HG02981 (cell line): ENCODE measurements around the gene GAB2.
A peak's percentile ranks its signal among the peaks of the same experiment; 100 is the strongest.
"Not testable (repeated sequence)": the region's sequence is repeated elsewhere in the genome, so short reads cannot be mapped to it uniquely, and the experiment has no call there.

ENCODE experiments used
- ATAC-seq: cut with Tn5 transposase; IDR thresholded peaks from one replicate; pipeline ENCODE4 v1.9.1; 2021; ENCODE audit warnings: mild to moderate bottlenecking, moderate library complexity; ENCODE audit not compliant: unreplicated experiment

Gene GAB2

GRCh38 chr11:78255919-78256318 lies 161.7 kb downstream of the GAB2 start:
- ATAC-seq = no peak

- no peak for ATAC-seq
Measured at GRCh38 chr11:78254268-78254667, 163.4 kb downstream of the GAB2 start.

- ATAC-seq = no peak
Measured at GRCh38 chr11:78253797-78254196, 163.8 kb downstream of the GAB2 start.

GRCh38 chr11:78251083-78251775 lies 166.4 kb downstream of the GAB2 start:
- no peak for ATAC-seq

- ATAC-seq = no peak
Measured at GRCh38 chr11:78250099-78250498, 167.5 kb downstream of the GAB2 start.

- no peak for ATAC-seq
Measured at GRCh38 chr11:78248903-78249302, 168.7 kb downstream of the GAB2 start.

GRCh38 chr11:78248191-78248590 lies 169.4 kb downstream of the GAB2 start:
- ATAC-seq = no peak

GRCh38 chr11:78244546-78245255 lies 172.9 kb downstream of the GAB2 start:
- no peak for ATAC-seq

GRCh38 chr11:78244080-78244479 lies 173.5 kb downstream of the GAB2 start:
- no peak for ATAC-seq

- no peak for ATAC-seq
Measured at GRCh38 chr11:78241475-78241874, 176.1 kb downstream of the GAB2 start.

GRCh38 chr11:78239781-78240180 lies 177.8 kb downstream of the GAB2 start:
- ATAC-seq = no peak

- no peak for ATAC-seq
Measured at GRCh38 chr11:78237293-78238046, 180.2 kb downstream of the GAB2 start.

GRCh38 chr11:78234006-78234405 lies 183.6 kb downstream of the GAB2 start:
- no peak for ATAC-seq

- not testable (repeated sequence) for ATAC-seq
Measured at GRCh38 chr11:78233046-78233445, 184.6 kb downstream of the GAB2 start.

- ATAC-seq = no peak
Measured at GRCh38 chr11:78231962-78232501, 185.6 kb downstream of the GAB2 start.

GRCh38 chr11:78230161-78230877 lies 187.3 kb downstream of the GAB2 start:
- ATAC-seq = no peak

- ATAC-seq = no peak
Measured at GRCh38 chr11:78229106-78229505, 188.5 kb downstream of the GAB2 start.

- peak; percentile 57 for ATAC-seq
Measured at GRCh38 chr11:78228467-78228866, 189.2 kb downstream of the GAB2 start.

GRCh38 chr11:78227921-78228320 lies 189.7 kb downstream of the GAB2 start:
- ATAC-seq = no peak

GRCh38 chr11:78226684-78227680 lies 190.6 kb downstream of the GAB2 start:
- ATAC-seq = no peak
